Bladder microvascular endothelial cell (primary cell): ENCODE data around the gene OR5H15. TPM values are rescaled to one million over a fixed set of nuclear protein-coding genes. Genes with fewer than 3 reads are reported as not detected.

Source experiments
- total RNA-seq: library from RNA; depleted of rRNA; stranded (reverse); fragments of >200 nt; gene quantifications from 2 replicates; pipeline ENCODE4 v1.2.3, GENCODE V29; 2014

OR5H15 gene
- not detected in 2 replicates for total RNA-seq

GRCh38 chr3:98166396-98166795 lies at the start of gene OR5H15:
Gene OR5H15 (plus strand): TSS chr3:98166696. CDS start chr3:98168700, 2,004 bp downstream.

GRCh38 chr3:98130421-98130820 lies 36.1 kb upstream of the OR5H15 start, which contains the start of gene OR5H1:
Gene OR5H1 (plus strand): TSS chr3:98130721. CDS start chr3:98132698, 1,977 bp downstream.

GRCh38 chr3:98147179-98147578 lies 19.3 kb upstream of the OR5H15 start, which contains the start of gene OR5H14:
Gene OR5H14 (plus strand): TSS chr3:98147479. CDS start chr3:98149386, 1,907 bp downstream.

Other genes with a start within 250 kb of the OR5H15 start
- gene RIOX2, start 194.3 kb upstream of the OR5H15 start, total RNA-seq, result 17.6 and 44.7 TPM in 2 replicates
- gene GABRR3, start 131.4 kb upstream of the OR5H15 start, total RNA-seq, result not detected in 2 replicates
- not detected in 2 replicates for gene OR5AC2, start 79.5 kb upstream of the OR5H15 start, total RNA-seq
- gene OR5H1, start 36.0 kb upstream of the OR5H15 start, total RNA-seq, result not detected in 2 replicates
- gene OR5H14, start 19.2 kb upstream of the OR5H15 start, total RNA-seq, result not detected in 2 replicates
- not detected in 2 replicates for gene OR5H6, start 97.5 kb downstream of the OR5H15 start, total RNA-seq
- not detected in 2 replicates for gene OR5H2, start 115.8 kb downstream of the OR5H15 start, total RNA-seq
- not detected in 2 replicates for gene OR5K4, start 187.2 kb downstream of the OR5H15 start, total RNA-seq
- not detected in 2 replicates for gene OR5K3, start 224.0 kb downstream of the OR5H15 start, total RNA-seq